ENCODE data around the gene VGLL1. TPM values are rescaled to one million over a fixed set of nuclear protein-coding genes. Genes with fewer than 3 reads are reported as not detected.

VGLL1 gene
- total RNA-seq, 2 donors from 2014 or later, result not detected

DNA sequence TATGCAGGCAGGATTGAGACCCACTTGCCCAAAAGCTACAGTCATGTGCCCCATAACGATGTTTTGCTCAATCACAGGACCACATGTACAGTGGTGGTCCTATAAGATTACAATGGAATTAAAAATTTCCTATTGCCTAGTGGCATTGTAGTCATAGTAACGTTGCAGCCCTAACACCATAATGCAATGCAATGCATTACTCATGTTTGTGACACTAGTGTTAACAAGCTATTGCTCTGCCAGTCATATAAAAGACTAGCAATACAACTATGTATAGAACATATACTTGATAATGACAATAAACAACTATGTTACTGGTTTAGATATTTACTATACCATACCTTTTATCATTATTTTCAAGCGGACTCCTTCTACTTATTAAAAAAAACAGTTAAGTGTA lies 50.6 kb downstream of the VGLL1 start:
- Histone ChIP-seq H3K27me3 (no peaks in the 10 kb centered on the region), H3K4me3 (no peak overlapping the region), H3K9ac (ENCODE audit: low read depth in 2 of 2, low read length in 2 of 2) (no peak overlapping the region), H3K27ac (no peak overlapping the region), H3K36me3 (no peaks in the 10 kb centered on the region), H3K9me3 (no peaks in the 10 kb centered on the region), H3K4me1 (no peaks in the 10 kb centered on the region)
- TF ChIP-seq, protein P1, sequence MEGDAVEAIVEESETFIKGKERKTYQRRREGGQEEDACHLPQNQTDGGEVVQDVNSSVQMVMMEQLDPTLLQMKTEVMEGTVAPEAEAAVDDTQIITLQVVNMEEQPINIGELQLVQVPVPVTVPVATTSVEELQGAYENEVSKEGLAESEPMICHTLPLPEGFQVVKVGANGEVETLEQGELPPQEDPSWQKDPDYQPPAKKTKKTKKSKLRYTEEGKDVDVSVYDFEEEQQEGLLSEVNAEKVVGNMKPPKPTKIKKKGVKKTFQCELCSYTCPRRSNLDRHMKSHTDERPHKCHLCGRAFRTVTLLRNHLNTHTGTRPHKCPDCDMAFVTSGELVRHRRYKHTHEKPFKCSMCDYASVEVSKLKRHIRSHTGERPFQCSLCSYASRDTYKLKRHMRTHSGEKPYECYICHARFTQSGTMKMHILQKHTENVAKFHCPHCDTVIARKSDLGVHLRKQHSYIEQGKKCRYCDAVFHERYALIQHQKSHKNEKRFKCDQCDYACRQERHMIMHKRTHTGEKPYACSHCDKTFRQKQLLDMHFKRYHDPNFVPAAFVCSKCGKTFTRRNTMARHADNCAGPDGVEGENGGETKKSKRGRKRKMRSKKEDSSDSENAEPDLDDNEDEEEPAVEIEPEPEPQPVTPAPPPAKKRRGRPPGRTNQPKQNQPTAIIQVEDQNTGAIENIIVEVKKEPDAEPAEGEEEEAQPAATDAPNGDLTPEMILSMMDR (IDR thresholded peaks at IDR 0.05), result no peak
- DNase-seq, result no peak
- intact Hi-C loops (cut with DNase I), result no loop called here

DNA sequence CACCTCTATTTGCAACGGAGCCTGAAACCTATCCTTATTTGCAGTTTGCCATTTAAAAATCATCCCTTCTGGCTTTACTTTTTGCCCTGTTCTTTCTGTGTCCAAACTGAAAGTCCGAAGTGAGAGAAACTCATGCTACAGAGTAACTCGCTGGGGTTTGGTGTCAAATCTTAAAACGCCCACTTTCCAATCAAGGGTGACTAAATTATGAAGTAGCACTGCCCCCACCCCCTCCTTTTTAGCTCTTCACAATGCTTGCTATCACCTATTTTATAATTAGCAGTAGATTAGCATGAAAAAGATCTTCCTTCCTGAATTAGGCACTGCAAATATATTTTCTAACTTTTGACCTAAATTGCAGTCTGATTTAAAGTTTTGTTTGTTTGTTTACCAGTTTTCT lies 52.5 kb downstream of the VGLL1 start:
- DNase-seq, result no peak
- Histone ChIP-seq H3K4me1 (no peaks in the 10 kb centered on the region), H3K27ac (no peak overlapping the region), H3K4me3 (no peak overlapping the region), H3K27me3 (no peaks in the 10 kb centered on the region), H3K9ac (ENCODE audit: low read depth in 2 of 2, low read length in 2 of 2) (no peak overlapping the region), H3K36me3 (no peaks in the 10 kb centered on the region), H3K9me3 (no peaks in the 10 kb centered on the region)
- TF ChIP-seq, protein P1 (IDR thresholded peaks at IDR 0.05), result no peak
- intact Hi-C loops (cut with DNase I), result no loop called here

DNA sequence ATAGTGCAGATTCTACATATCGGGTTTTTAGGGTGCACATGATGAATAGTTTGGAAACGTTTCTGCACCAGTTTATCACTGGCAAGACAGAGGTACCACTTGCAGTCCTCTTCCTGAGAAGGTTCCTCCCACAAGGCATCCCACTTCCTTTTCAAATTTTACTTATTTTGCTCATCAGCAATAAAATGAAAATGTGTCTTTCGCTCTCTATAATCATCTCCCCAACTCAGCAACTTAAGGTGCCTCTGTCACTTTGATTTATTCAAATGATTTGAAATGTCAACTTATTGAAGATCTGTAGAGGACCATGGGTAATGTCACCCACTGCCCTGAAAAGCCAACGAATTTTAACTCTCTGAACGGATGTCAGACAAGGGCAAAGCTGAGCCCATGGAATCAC lies 53.2 kb downstream of the VGLL1 start:
- no peak for DNase-seq
- Histone ChIP-seq H3K27ac (no peak overlapping the region), H3K36me3 (no peaks in the 10 kb centered on the region), H3K27me3 (no peaks in the 10 kb centered on the region), H3K9ac (ENCODE audit: low read depth in 2 of 2, low read length in 2 of 2) (no peak overlapping the region), H3K9me3 (no peaks in the 10 kb centered on the region), H3K4me3 (no peak overlapping the region), H3K4me1 (no peaks in the 10 kb centered on the region)
- TF ChIP-seq, protein P1 (IDR thresholded peaks at IDR 0.05), result no peak
- intact Hi-C loops (cut with DNase I), result no loop called here

DNA sequence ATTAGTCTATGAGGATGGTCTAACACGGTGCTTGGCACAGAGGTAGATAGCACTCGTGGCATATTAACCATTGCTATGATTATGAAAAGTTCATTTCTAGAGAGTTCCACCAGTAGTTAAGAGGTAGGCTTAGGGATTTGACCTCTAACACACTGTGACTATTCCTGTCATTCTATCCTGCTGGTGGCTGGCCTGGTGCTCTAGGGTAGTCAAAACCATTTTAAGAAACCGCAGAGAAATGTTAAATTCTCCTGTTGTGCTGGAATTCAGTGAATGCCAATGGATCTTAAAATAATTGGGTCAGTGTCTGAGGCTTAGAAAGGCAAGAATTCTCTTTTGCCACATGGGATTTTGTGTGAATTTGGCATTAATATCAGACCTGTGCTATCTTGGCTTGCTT lies 53.9 kb downstream of the VGLL1 start:
- H3K27ac ChIP-seq, result no peak overlapping the region
- no peaks in the 10 kb centered on the region for H3K27me3 ChIP-seq
- H3K36me3 ChIP-seq, result no peaks in the 10 kb centered on the region
- intact Hi-C loops (cut with DNase I), result no loop called here
- no peak overlapping the region for H3K4me3 ChIP-seq
- no peaks in the 10 kb centered on the region for H3K9me3 ChIP-seq
- H3K9ac ChIP-seq (ENCODE audit: low read depth in 2 of 2, low read length in 2 of 2), result no peak overlapping the region
- no peaks in the 10 kb centered on the region for H3K4me1 ChIP-seq
- TF ChIP-seq, protein P1 (IDR thresholded peaks at IDR 0.05), result no peak
- DNase-seq, result no peak

DNA sequence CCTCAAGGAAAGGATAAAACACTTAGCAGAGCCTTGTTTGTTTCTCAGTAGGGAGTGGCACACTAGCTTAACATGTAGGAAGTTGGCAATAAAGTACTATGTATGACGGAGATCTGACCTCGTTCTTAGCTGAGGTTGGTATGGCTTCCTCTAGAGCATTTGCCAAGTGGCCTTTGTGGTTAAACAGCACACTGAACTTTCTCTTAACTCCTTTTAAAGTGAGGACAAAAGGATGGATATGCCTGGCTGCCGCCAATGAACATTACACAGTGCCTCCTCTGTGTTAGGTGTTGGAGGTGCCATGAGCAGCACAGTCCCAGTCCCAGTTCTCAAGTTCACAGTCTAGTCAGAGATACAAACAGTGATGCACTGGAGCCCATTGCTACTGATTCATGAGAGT lies 54.4 kb downstream of the VGLL1 start:
- DNase-seq, result no peak
- Histone ChIP-seq H3K9me3 (no peaks in the 10 kb centered on the region), H3K27ac (no peak overlapping the region), H3K9ac (ENCODE audit: low read depth in 2 of 2, low read length in 2 of 2) (no peak overlapping the region), H3K27me3 (no peaks in the 10 kb centered on the region), H3K36me3 (no peaks in the 10 kb centered on the region), H3K4me1 (no peaks in the 10 kb centered on the region), H3K4me3 (no peak overlapping the region)
- TF ChIP-seq, protein P1 (IDR thresholded peaks at IDR 0.05), result no peak
- intact Hi-C loops (cut with DNase I), result no loop called here

DNA sequence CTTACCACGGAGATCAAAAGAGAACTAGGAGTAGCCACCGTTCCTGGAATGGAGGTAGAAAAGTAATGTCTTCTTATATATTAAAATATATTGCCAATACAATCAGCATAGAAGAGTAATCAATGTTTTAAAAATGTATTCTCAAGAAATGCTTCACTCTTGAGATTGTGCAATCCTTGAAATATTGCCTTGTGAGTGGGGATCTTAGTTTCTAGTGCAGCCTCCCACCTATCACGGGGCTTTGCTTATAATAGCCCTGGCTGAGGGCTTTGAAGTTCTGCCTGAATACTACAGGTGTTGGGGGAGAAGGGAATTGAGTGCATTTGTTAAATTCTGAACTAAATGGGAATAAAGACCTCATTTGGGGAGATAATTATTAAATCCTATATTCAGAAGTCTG lies 55.5 kb downstream of the VGLL1 start:
- no peaks in the 10 kb centered on the region for H3K9me3 ChIP-seq
- no peak for DNase-seq
- intact Hi-C loops (cut with DNase I), result no loop called here
- TF ChIP-seq, protein P1 (IDR thresholded peaks at IDR 0.05), result no peak
- H3K4me1 ChIP-seq, result no peaks in the 10 kb centered on the region
- H3K27me3 ChIP-seq, result no peaks in the 10 kb centered on the region
- H3K36me3 ChIP-seq, result no peaks in the 10 kb centered on the region
- H3K4me3 ChIP-seq, result no peak overlapping the region
- H3K9ac ChIP-seq (ENCODE audit: low read depth in 2 of 2, low read length in 2 of 2), result no peak overlapping the region
- H3K27ac ChIP-seq, result no peak overlapping the region
